H1 (cell line): ENCODE results near the gene PEX3.

Source experiments
- ATF2 ChIP-seq: IDR thresholded peaks from 2 replicates; pipeline ENCODE4 v1.6.1; 2012; ENCODE audit warnings: low read length, inconsistent platforms
- CHD2 ChIP-seq: IDR thresholded peaks from 2 replicates; pipeline ENCODE4 v1.6.1; 2012; ENCODE audit warnings: low read length, improper control_type of control experiment
- CTCF ChIP-seq, 3 experiments: IDR thresholded peaks; 1 replicate in 2 of 3; 2 replicates in 1 of 3; pipeline versions ENCODE4 v1.5.1 to v1.6.1; 2011; ENCODE audit warnings: low read length in 3 of 3, mild to moderate bottlenecking in 3 of 3, inconsistent platforms in 2 of 3, low read depth in 1 of 3, moderate library complexity in 1 of 3; ENCODE audit not compliant: insufficient read depth in 1 of 3; ENCODE audit errors: control extremely low read depth in 1 of 3
- EP300 ChIP-seq, 2 experiments: IDR thresholded peaks; 1 replicate in 1 of 2; 2 replicates in 1 of 2; pipeline ENCODE4 v1.6.1; 2011 to 2012; ENCODE audit warnings: low read depth in 2 of 2, low read length in 2 of 2, mild to moderate bottlenecking in 2 of 2, borderline replicate concordance in 1 of 2, inconsistent platforms in 1 of 2, moderate library complexity in 1 of 2
- EZH2 ChIP-seq: fragments of 200-600 bp; sonication (generic); IDR thresholded peaks from 2 replicates; pipeline ENCODE4 v1.7.1; 2012; ENCODE audit warnings: low read depth, mild to moderate bottlenecking, moderate library complexity, low read length, inconsistent platforms; ENCODE audit not compliant: severe bottlenecking
- JUN ChIP-seq: IDR thresholded peaks from 2 replicates; pipeline ENCODE4 v1.6.1; 2011; ENCODE audit warnings: low read depth, mild to moderate bottlenecking, improper control_type of control experiment, low read length
- JUND ChIP-seq: IDR thresholded peaks from 2 replicates; pipeline ENCODE4 v1.6.1; 2011; ENCODE audit warnings: mild to moderate bottlenecking, improper control_type of control experiment, low read length
- NANOG ChIP-seq: IDR thresholded peaks from 2 replicates; pipeline ENCODE4 v1.6.1; 2011; ENCODE audit warnings: low read length, low read depth, mild to moderate bottlenecking, inconsistent platforms; ENCODE audit not compliant: insufficient read depth, poor library complexity, severe bottlenecking
- NRF1 ChIP-seq: IDR thresholded peaks from 2 replicates; pipeline ENCODE4 v1.6.1; 2011; ENCODE audit warnings: mild to moderate bottlenecking, low read depth, low read length, improper control_type of control experiment
- POLR2A ChIP-seq, 2 experiments: IDR thresholded peaks; 1 replicate in 1 of 2; 2 replicates in 1 of 2; pipeline ENCODE4 v1.6.1; 2011; ENCODE audit warnings: low read depth in 2 of 2, low read length in 2 of 2, mild to moderate bottlenecking in 2 of 2; ENCODE audit errors: control extremely low read depth in 1 of 2
- POLR2AphosphoS5 ChIP-seq: IDR thresholded peaks from 2 replicates; pipeline ENCODE4 v1.6.1; 2011; ENCODE audit warnings: low read depth, low read length
- SUZ12 ChIP-seq: fragments of 200-600 bp; sonication (generic); IDR thresholded peaks from 2 replicates; pipeline ENCODE4 v1.6.1; 2012; ENCODE audit warnings: mild to moderate bottlenecking, inconsistent platforms, low read length, moderate library complexity, mixed read lengths
- TAF1 ChIP-seq: IDR thresholded peaks from 2 replicates; pipeline ENCODE4 v1.6.1; 2011; ENCODE audit warnings: mild to moderate bottlenecking, low read depth, low read length
- TEAD4 ChIP-seq: IDR thresholded peaks from 2 replicates; pipeline ENCODE4 v1.6.1; 2012; ENCODE audit warnings: low read depth, low read length, inconsistent platforms, mixed read lengths

GRCh38 chr6:143476545-143476944, 25.9 kb downstream of the PEX3 start:
- TF ChIP-seq POLR2AphosphoS5, result no peak
- no peak for TF ChIP-seq SUZ12
- no peak for TF ChIP-seq EP300 (IDR thresholded peaks at IDR 0.05; ENCODE audit: borderline replicate concordance in 1 of 2, low read depth in 2 of 2, low read length in 2 of 2)
- TF ChIP-seq CHD2, result no peak
- TF ChIP-seq CTCF (IDR thresholded peaks at IDR 0.05; ENCODE audit: control extremely low read depth in 1 of 3, insufficient read depth in 1 of 3, low read depth in 1 of 3, low read length in 3 of 3), result no peak
- no peak for TF ChIP-seq NANOG
- no peak for TF ChIP-seq POLR2A (IDR thresholded peaks at IDR 0.05; ENCODE audit: control extremely low read depth in 1 of 2, low read depth in 2 of 2, low read length in 2 of 2)
- TF ChIP-seq NRF1, result no peak
- TF ChIP-seq TEAD4, result no peak
- no peak for TF ChIP-seq JUND
- no peak for TF ChIP-seq EZH2
- no peak for TF ChIP-seq ATF2
- TF ChIP-seq TAF1, result no peak
- TF ChIP-seq JUN, result no peak
